HepG2 (cell line): ENCODE data around the gene RNASE9. TPM values are rescaled to one million over a fixed set of nuclear protein-coding genes. Genes with fewer than 3 reads are reported as not detected.

ENCODE experiments used
- ATAC-seq: fragments of 200-7000 bp; cut with Tn5 transposase; 3 replicates; pipeline ENCODE4 v1.9.1; 2020; ENCODE audit warnings: mild to moderate bottlenecking, moderate library complexity
- BruUV-seq: library from RNA; stranded (reverse); fragments of 400-500 nt; replicated peaks from 2 replicates; lab custom pipeline; 2021; lab: Mats Ljungman, UMichigan
- CTCF ChIA-PET: fragments of 300-600 bp; formaldehyde crosslinking; extraction: SDS; loops from one replicate; lab custom pipeline; 2021; ENCODE audit warnings: low total read pairs, inconsistent platforms, low intra/inter-chr PET ratio; lab: Yijun Ruan, JAX
- POLR2A ChIA-PET: fragments of 350-600 bp; sonication (Branson Sonifier 250); formaldehyde crosslinking; loops from one replicate; lab custom pipeline; 2020; ENCODE audit warnings: antibody characterized with exemption, inconsistent platforms; lab: Yijun Ruan, JAX
- DNase-seq: peaks from one replicate; pipeline ENCODE4 v3.0.0-alpha.2; 2015; ENCODE audit warnings: low spot score
- FAIRE-seq: peaks from 3 replicates; lab custom pipeline; 2011; peaks lifted over from hg19 to GRCh38; lab: Jason Lieb, UNC
- H2AFZ ChIP-seq: one replicate; pipeline ENCODE4 v1.6.1; 2011; ENCODE audit warnings: low read length, inconsistent platforms
- H3K27ac ChIP-seq: fragments of 300-600 bp; 3 replicates; pipeline ENCODE4 v1.8.0; 2011; ENCODE audit warnings: mixed run types, mild to moderate bottlenecking, mixed read lengths, low read length, inconsistent platforms; ENCODE audit not compliant: insufficient read depth; ENCODE audit errors: extremely low read length
- H3K27me3 ChIP-seq, 2 experiments: fragments of 200-600 bp in 1 of 2; 2 replicates in 1 of 2; 3 replicates in 1 of 2; pipeline versions ENCODE4 v1.6.0 to v1.8.0; 2011; ENCODE audit warnings: low read length in 2 of 2, mild to moderate bottlenecking in 2 of 2, moderate library complexity in 2 of 2, inconsistent platforms in 1 of 2; ENCODE audit not compliant: insufficient read depth in 2 of 2, control insufficient read depth in 1 of 2
- H3K36me3 ChIP-seq, 2 experiments: fragments of 200-600 bp in 1 of 2; replicated peaks in 1 of 2; 2 replicates in 1 of 2; 3 replicates in 1 of 2; pipeline versions ENCODE4 v1.5.1 to v1.8.0; 2011; ENCODE audit warnings: low read length in 2 of 2, inconsistent platforms in 1 of 2; ENCODE audit not compliant: insufficient read depth in 2 of 2, control insufficient read depth in 1 of 2
- H3K4me1 ChIP-seq: 2 replicates; pipeline ENCODE4 v1.5.1; 2012; ENCODE audit warnings: low read length, inconsistent platforms; ENCODE audit not compliant: insufficient read depth
- H3K4me2 ChIP-seq: 2 replicates; pipeline ENCODE4 v1.6.0; 2011; ENCODE audit warnings: low read depth, low read length, inconsistent platforms
- H3K4me3 ChIP-seq, 3 experiments: fragments of 200-600 bp in 1 of 3; sonication (generic), shearing (Covaris generic) in 1 of 3; replicated peaks in 1 of 3; 2 replicates each; pipeline ENCODE4 v1.5.1; 2011 to 2016; ENCODE audit warnings: low read length in 3 of 3, inconsistent platforms in 2 of 3, low read depth in 2 of 3, mild to moderate bottlenecking in 2 of 3, control low read depth in 1 of 3, mixed read lengths in 1 of 3; ENCODE audit not compliant: insufficient read depth in 1 of 3
- H3K79me2 ChIP-seq: one replicate; pipeline ENCODE4 v1.6.1; 2011; ENCODE audit warnings: low read length, inconsistent platforms; ENCODE audit not compliant: insufficient read depth
- H3K9ac ChIP-seq: 2 replicates; pipeline ENCODE4 v1.6.0; 2011; ENCODE audit warnings: mild to moderate bottlenecking, low read depth, low read length, inconsistent platforms; ENCODE audit not compliant: insufficient read depth
- H3K9me3 ChIP-seq: 2 replicates; pipeline ENCODE4 v1.5.1; 2012; ENCODE audit warnings: mild to moderate bottlenecking, low read length
- H4K20me1 ChIP-seq: 2 replicates; pipeline ENCODE4 v1.6.0; 2011; ENCODE audit warnings: inconsistent platforms, mild to moderate bottlenecking, low read length, moderate library complexity; ENCODE audit not compliant: insufficient read depth
- JARID2 ChIP-seq: sonication (generic); formaldehyde crosslinking; IDR thresholded peaks from 2 replicates; pipeline ENCODE4 v1.8.1; 2023; ENCODE audit warnings: missing genetic modification reagents, inconsistent platforms; ENCODE audit not compliant: insufficient replicate concordance
- NCOA1 ChIP-seq: sonication (generic); formaldehyde crosslinking; IDR thresholded peaks from 2 replicates; pipeline ENCODE4 v1.9.0; 2021; ENCODE audit warnings: missing genetic modification reagents
- PHF5A ChIP-seq: IDR thresholded peaks from one replicate; pipeline ENCODE4 v1.6.1; 2018; ENCODE audit warnings: low read depth, missing genetic modification reagents; ENCODE audit not compliant: unreplicated experiment
- U2AF2 ChIP-seq: fragments of 200-400 bp; formaldehyde crosslinking; IDR thresholded peaks from 2 replicates; pipeline ENCODE4 v1.6.1; 2017; ENCODE audit warnings: low read depth, mild to moderate bottlenecking, low read length
- ZNF280B ChIP-seq: sonication (generic); formaldehyde crosslinking; IDR thresholded peaks from 2 replicates; pipeline ENCODE4 v1.5.0; 2020; ENCODE audit warnings: missing genetic modification reagents, mild to moderate bottlenecking, borderline replicate concordance
- ZNF567 ChIP-seq: sonication (generic); formaldehyde crosslinking; IDR thresholded peaks from 2 replicates; pipeline ENCODE4 v1.8.1; 2023; ENCODE audit warnings: mild to moderate bottlenecking, missing genetic modification reagents, borderline replicate concordance
- ZNF570 ChIP-seq: sonication (generic); formaldehyde crosslinking; IDR thresholded peaks from 2 replicates; pipeline ENCODE4 v1.4.0; 2020; ENCODE audit warnings: mild to moderate bottlenecking, missing genetic modification reagents, borderline replicate concordance
- WGBS: methylation state at CpG from one replicate; pipeline ENCODE4 v1.1.6; 2017; ENCODE audit warnings: low lambda C conversion rate; 5-methylcytosine and 5-hydroxymethylcytosine counted together
- in situ Hi-C: cut with HindIII; loops from 2 replicates; pipeline ENCODE4 v1.10.0; 2017; ENCODE audit warnings: low pct_unique_long_range_greater_than_20kb; ENCODE audit not compliant: extremely low pct_ligation_motif_present
- intact Hi-C: fragments of 100-400 bp; cut with micrococcal nuclease; formaldehyde crosslinking; loops from one replicate; pipeline ENCODE4 v1.10.0; 2022; ENCODE audit not compliant: unreplicated experiment
- polyA plus RNA-seq, 8 experiments: library from polyadenylated mRNA; depleted of rRNA in 3 of 8; stranded (reverse) in 7 of 8; unstranded in 1 of 8; fragments of >200 nt; fragmentation: Illumina TruSeq in 4 of 8; extraction: Trizol in 4 of 8; gene quantifications; 2 replicates each; pipeline versions ENCODE4 v1.2.1 to v1.2.3, GENCODE V29; 2011 to 2016; ENCODE audit warnings: low read depth in 4 of 8, missing spikeins in 1 of 8, mixed read lengths in 1 of 8; ENCODE audit not compliant: insufficient read depth in 1 of 8
- total RNA-seq, 5 experiments: library from RNA; depleted of rRNA; stranded (reverse); fragments of >200 nt; fragmentation: Illumina TruSeq; extraction: Trizol; gene quantifications; 2 replicates each; pipeline ENCODE4 v1.2.3, GENCODE V29; 2016; ENCODE audit warnings: low read depth in 1 of 5

RNASE9 gene
- total and polyA plus RNA-seq, 2 of the 13 experiments (the other 11 are each of a cell fraction or from before 2014, with no cell fraction given): not detected

- Histone ChIP-seq H3K27me3 (peaks cover 0 to 9% of the 10 kb centered on the region in 2 experiments; a peak in 3 of 5 replicates), H4K20me1 (no peaks in the 10 kb centered on the region), H3K36me3 (no peaks in the 10 kb centered on the region), H3K4me3 (no peak overlapping the region), H3K4me1 (no peaks in the 10 kb centered on the region), H3K4me2 (no peak overlapping the region), H3K27ac (no peak overlapping the region), H3K9me3 (no peaks in the 10 kb centered on the region), H2AFZ (no peak overlapping the region), H3K9ac (no peak overlapping the region), H3K79me2 (no peaks in the 10 kb centered on the region)
- CTCF ChIA-PET: no interaction called here
- no peak for ATAC-seq
- intact Hi-C loops (no loop called here), in situ Hi-C loops (no loop called here)
- 13% methylated on average over 7 of the region's 7 CpGs for WGBS
- no peak for TF ChIP-seq PHF5A
- TF ChIP-seq ZNF567 (CRISPR knock-in tag): no peak
- TF ChIP-seq ZNF280B (CRISPR knock-in tag): no peak
- no peak for TF ChIP-seq NCOA1 (CRISPR knock-in tag)
- no peak for TF ChIP-seq ZNF570
- TF ChIP-seq JARID2: no peak
- no peak for TF ChIP-seq U2AF2
- BruUV-seq: no TSS peak
- POLR2A ChIA-PET: no interaction called here
- DNase-seq: no peak
- FAIRE-seq: no peak
Observed at GRCh38 chr14:20512177-20512905, 48.5 kb downstream of the RNASE9 start.
